ENCODE measurements around the gene ITPR1.

DNA sequence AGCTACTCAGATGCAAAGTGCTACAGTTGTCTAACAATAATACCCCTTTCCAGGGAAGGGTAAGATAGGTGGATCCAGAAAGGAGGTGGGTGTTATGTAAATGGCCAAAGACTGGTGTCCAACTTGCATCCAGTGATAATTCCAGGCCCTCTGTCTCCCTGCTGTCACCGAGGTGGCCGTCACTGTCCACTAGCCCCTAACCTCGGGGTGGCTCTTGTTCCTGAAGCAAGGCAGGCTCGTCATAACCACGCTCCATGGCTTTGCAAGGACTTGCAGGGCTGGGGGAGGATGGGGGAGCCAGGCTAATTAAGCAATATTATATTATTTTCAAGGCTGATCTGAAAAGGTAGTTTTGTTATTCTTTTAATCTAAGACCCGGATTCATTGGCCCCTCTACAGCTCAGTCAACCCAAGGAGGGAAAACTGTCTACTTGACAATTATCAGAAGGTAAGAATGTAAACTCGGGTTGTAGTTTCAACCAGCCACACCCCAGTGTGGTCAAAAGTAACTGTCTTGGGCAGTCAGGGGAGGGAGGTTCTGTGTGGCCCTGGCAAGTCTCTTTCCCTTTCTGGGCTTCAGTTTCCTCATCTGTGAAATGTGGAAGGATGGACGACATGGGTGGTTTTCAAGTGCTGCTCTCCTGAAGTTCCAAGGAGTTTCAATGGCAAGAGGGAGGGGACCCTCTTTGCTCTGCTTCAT, 266.0 kb downstream of the ITPR1 start:
- TF ChIP-seq, protein P1, sequence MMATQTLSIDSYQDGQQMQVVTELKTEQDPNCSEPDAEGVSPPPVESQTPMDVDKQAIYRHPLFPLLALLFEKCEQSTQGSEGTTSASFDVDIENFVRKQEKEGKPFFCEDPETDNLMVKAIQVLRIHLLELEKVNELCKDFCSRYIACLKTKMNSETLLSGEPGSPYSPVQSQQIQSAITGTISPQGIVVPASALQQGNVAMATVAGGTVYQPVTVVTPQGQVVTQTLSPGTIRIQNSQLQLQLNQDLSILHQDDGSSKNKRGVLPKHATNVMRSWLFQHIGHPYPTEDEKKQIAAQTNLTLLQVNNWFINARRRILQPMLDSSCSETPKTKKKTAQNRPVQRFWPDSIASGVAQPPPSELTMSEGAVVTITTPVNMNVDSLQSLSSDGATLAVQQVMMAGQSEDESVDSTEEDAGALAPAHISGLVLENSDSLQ (IDR thresholded peaks at IDR 0.05), result no peak
- TF ChIP-seq SP1 (IDR thresholded peaks at IDR 0.05) (no peak), SUZ12 (IDR thresholded peaks at IDR 0.05) (no peak), CTBP1 (IDR thresholded peaks at IDR 0.05; ENCODE audit: borderline replicate concordance) (no peak), FOXM1 (IDR thresholded peaks at IDR 0.05; ENCODE audit: borderline replicate concordance) (no peak), BHLHE40 (IDR thresholded peaks at IDR 0.05; ENCODE audit: borderline replicate concordance) (no peak), TARDBP (IDR thresholded peaks at IDR 0.05) (no peak)

All from HEK293T (cell line).